ENCODE data around the gene SYNJ2. TPM values are rescaled to one million over a fixed set of nuclear protein-coding genes. Genes with fewer than 3 reads are reported as not detected.
A peak's percentile ranks its signal among the peaks of the same experiment; 100 is the strongest.
"Not testable (repeated sequence)": the region's sequence is repeated elsewhere in the genome, so short reads cannot be mapped to it uniquely, and the experiment has no call there.

The SYNJ2 gene
- 12.6 TPM for polyA plus RNA-seq (2013, experiment 1 of 2)
- 9.9 TPM for polyA plus RNA-seq (2013, experiment 2 of 2)

- H3K9me3 ChIP-seq (ENCODE audit: control insufficient read depth, low read length), result no peaks in the 10 kb centered on the region
- H3K4me1 ChIP-seq (ENCODE audit: control insufficient read depth, insufficient read depth, low read length, poor library complexity, severe bottlenecking), result peaks cover 22% of the 10 kb centered on the region
- H3K36me3 ChIP-seq (ENCODE audit: control insufficient read depth, insufficient read depth, low read length), result no peaks in the 10 kb centered on the region
- H3K27ac ChIP-seq (ENCODE audit: low read depth, low read length, severe bottlenecking), result peak within 1 kb of the TSS; percentile 65
- H3K4me3 ChIP-seq (ENCODE audit: extremely low read depth, insufficient read depth, low read length, poor library complexity, severe bottlenecking), result peak within 1 kb of the TSS; percentile 72
- 2% methylated on average over 50 to 82 of the region's 86 CpGs for WGBS, 2 experiments (ENCODE audit: insufficient coverage in 2 of 2)
Observed at GRCh38 chr6:157981395-157982101, at the start of gene SYNJ2. Gene SYNJ2, plus strand, starts transcription at chr6:157981863. Its CDS starts 99 bp downstream, at chr6:157981962.

DNA sequence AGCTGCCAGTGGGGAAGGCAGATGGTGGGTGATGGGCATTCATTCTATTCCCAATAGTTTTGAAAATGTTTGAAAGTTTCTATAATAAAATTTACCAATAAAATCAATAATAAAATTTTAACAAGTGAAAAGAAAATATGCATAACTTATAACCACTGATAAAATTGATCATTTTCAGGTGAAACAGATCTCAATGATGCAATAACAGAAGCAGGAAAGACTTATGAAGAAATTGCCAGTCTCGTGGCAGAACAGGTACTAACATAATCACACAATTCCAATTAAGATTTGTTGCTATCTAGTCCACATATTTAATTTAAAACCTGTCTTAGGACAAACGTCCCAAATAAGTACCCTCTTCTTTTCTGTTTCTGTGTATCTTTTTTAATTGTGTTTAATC lies 45.9 kb upstream of the SYNJ2 start:
- Histone ChIP-seq H3K27ac (ENCODE audit: low read depth, low read length, severe bottlenecking) (no peak overlapping the region), H3K9me3 (ENCODE audit: control insufficient read depth, low read length) (no peaks in the 10 kb centered on the region)

GRCh38 chr6:157937318-157937717 lies 44.3 kb upstream of the SYNJ2 start:
- 100% methylated on average over 1 of the region's 3 CpGs for WGBS, 2 experiments (ENCODE audit: insufficient coverage in 2 of 2)
- Histone ChIP-seq H3K9me3 (ENCODE audit: control insufficient read depth, low read length) (no peaks in the 10 kb centered on the region), H3K36me3 (ENCODE audit: control insufficient read depth, insufficient read depth, low read length) (peaks cover 89% of the 10 kb centered on the region), H3K4me3 (ENCODE audit: extremely low read depth, insufficient read depth, low read length, poor library complexity, severe bottlenecking) (no peak overlapping the region), H3K4me1 (ENCODE audit: control insufficient read depth, insufficient read depth, low read length, poor library complexity, severe bottlenecking) (no peaks in the 10 kb centered on the region), H3K27ac (ENCODE audit: low read depth, low read length, severe bottlenecking) (no peak overlapping the region)

More for the DNA sequence above, 45.9 kb upstream of the SYNJ2 start:
- WGBS, 2 experiments (ENCODE audit: insufficient coverage in 2 of 2), result 88 to 100% methylated on average over 1 of the region's 2 CpGs
- Histone ChIP-seq H3K4me1 (ENCODE audit: control insufficient read depth, insufficient read depth, low read length, poor library complexity, severe bottlenecking) (no peaks in the 10 kb centered on the region), H3K4me3 (ENCODE audit: extremely low read depth, insufficient read depth, low read length, poor library complexity, severe bottlenecking) (no peak overlapping the region), H3K36me3 (ENCODE audit: control insufficient read depth, insufficient read depth, low read length) (peaks cover 91% of the 10 kb centered on the region)

- H3K4me3 ChIP-seq (ENCODE audit: extremely low read depth, insufficient read depth, low read length, poor library complexity, severe bottlenecking), result no peak overlapping the region
- 96 to 100% methylated on average over 3 to 5 of the region's 6 CpGs for WGBS, 2 experiments (ENCODE audit: insufficient coverage in 2 of 2)
- no peaks in the 10 kb centered on the region for H3K9me3 ChIP-seq (ENCODE audit: control insufficient read depth, low read length)
- no peak overlapping the region for H3K27ac ChIP-seq (ENCODE audit: low read depth, low read length, severe bottlenecking)
- peaks cover 89% of the 10 kb centered on the region for H3K36me3 ChIP-seq (ENCODE audit: control insufficient read depth, insufficient read depth, low read length)
- H3K4me1 ChIP-seq (ENCODE audit: control insufficient read depth, insufficient read depth, low read length, poor library complexity, severe bottlenecking), result no peaks in the 10 kb centered on the region
Observed at GRCh38 chr6:157937916-157938315, 43.7 kb upstream of the SYNJ2 start.

DNA sequence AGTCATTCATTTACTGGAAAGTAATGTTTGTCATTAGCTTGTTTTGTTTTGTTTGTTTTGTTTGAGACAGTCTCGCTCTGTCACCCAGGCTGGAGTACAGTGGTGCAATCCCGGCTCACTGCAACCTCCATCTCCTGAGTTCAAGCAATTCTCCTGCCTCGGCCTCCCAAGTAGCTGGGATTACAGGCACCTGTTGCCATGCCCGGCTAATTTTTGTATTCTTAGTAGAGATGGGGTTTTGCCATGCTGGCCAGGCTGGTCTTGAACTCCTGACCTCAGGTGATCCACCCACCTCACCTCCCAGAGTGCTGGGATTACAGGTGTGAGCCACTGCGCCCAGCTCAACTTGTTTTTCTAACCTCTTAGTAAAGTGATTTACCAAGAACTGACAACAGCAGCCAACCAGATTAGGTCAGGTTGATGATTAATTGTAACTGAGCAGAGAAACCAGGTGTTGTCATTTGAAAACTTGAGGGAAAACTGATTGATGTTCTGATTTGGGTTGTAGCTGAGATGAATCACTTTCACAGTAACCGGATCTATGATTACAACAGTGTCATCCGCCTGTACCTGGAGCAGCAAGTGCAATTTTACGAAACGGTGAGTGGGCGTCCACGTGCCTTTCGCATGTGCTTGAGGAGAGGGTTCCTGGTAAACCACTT lies 41.2 kb upstream of the SYNJ2 start:
- H3K4me3 ChIP-seq (ENCODE audit: extremely low read depth, insufficient read depth, low read length, poor library complexity, severe bottlenecking); H3K4me1 ChIP-seq (ENCODE audit: control insufficient read depth, insufficient read depth, low read length, poor library complexity, severe bottlenecking); H3K9me3 ChIP-seq (ENCODE audit: control insufficient read depth, low read length); H3K27ac ChIP-seq (ENCODE audit: low read depth, low read length, severe bottlenecking): not testable (repeated sequence)
- peaks cover 94% of the 10 kb centered on the region for H3K36me3 ChIP-seq (ENCODE audit: control insufficient read depth, insufficient read depth, low read length)
- 97 to 100% methylated on average over 9 to 10 of the region's 12 CpGs for WGBS, 2 experiments (ENCODE audit: insufficient coverage in 2 of 2)

GRCh38 chr6:157941101-157941863 lies 40.4 kb upstream of the SYNJ2 start:
- Histone ChIP-seq H3K9me3 (ENCODE audit: control insufficient read depth, low read length) (no peaks in the 10 kb centered on the region), H3K36me3 (ENCODE audit: control insufficient read depth, insufficient read depth, low read length) (peaks cover 94% of the 10 kb centered on the region), H3K4me1 (ENCODE audit: control insufficient read depth, insufficient read depth, low read length, poor library complexity, severe bottlenecking) (no peaks in the 10 kb centered on the region), H3K4me3 (ENCODE audit: extremely low read depth, insufficient read depth, low read length, poor library complexity, severe bottlenecking) (no peak overlapping the region), H3K27ac (ENCODE audit: low read depth, low read length, severe bottlenecking) (no peak overlapping the region)
- 94 to 99% methylated on average over 9 of the region's 13 CpGs for WGBS, 2 experiments (ENCODE audit: insufficient coverage in 2 of 2)

DNA sequence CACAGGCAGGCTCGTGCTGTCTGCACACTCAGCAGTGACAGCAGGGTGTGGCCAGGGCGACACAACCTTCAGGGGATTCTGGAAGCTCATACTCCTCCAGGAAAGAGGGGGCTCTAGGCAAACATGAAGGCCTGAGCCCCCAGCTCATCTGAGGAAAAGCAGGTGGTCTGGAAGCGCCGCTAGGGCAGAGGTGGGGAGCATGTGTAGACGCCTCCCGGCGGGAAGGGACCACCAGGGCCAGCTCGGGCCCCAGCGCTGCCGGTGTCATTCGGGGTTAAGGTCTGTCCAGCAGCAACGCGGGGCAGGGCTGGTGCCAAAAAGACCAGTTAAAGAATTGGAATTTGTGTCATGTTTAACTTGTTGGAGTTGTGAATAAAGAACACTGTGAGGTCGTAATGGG lies 39.3 kb upstream of the SYNJ2 start:
- H3K27ac ChIP-seq (ENCODE audit: low read depth, low read length, severe bottlenecking), result no peak overlapping the region
- peaks cover 93% of the 10 kb centered on the region for H3K36me3 ChIP-seq (ENCODE audit: control insufficient read depth, insufficient read depth, low read length)
- H3K9me3 ChIP-seq (ENCODE audit: control insufficient read depth, low read length), result no peaks in the 10 kb centered on the region
- no peak overlapping the region for H3K4me3 ChIP-seq (ENCODE audit: extremely low read depth, insufficient read depth, low read length, poor library complexity, severe bottlenecking)
- H3K4me1 ChIP-seq (ENCODE audit: control insufficient read depth, insufficient read depth, low read length, poor library complexity, severe bottlenecking), result no peaks in the 10 kb centered on the region
- WGBS, 2 experiments (ENCODE audit: insufficient coverage in 2 of 2), result 94 to 95% methylated on average over 13 to 14 of the region's 14 CpGs

DNA sequence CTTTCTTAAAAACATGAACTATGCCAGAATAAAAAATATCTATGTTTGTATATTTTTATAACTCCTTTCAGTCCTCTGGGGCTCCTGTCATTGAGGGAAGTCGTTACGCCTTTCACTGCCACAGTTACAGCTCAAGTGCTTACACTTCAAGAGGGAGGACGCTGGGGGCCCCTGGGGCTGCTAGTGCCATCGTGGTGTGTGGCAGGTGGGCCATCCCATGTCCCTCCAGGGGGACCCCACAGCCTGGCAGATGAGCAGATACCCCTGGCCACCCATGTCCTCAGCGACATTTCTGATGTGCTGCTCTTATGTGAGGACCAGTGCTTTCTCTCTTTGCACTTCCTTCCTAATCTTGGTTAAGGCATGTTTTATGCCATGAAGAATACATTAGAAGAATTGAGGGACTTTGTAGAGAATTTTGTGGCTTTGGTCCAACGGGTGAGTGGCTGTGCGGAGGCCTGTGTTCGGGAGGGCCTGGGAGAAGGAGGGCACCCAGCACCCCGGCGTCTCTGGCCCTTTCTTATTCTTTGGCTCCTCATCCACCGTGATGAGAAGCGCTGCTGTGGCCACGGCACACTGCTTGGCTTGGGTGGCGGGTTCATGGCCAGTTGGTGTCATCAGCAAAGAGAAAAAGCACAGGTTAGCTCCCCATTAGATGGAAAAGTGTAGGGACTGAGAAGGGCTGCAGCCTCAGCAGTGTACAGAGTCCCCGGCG lies 38.3 kb upstream of the SYNJ2 start:
- WGBS, 2 experiments (ENCODE audit: insufficient coverage in 2 of 2), result 96 to 97% methylated on average over 12 to 15 of the region's 16 CpGs
- H3K9me3 ChIP-seq (ENCODE audit: control insufficient read depth, low read length), result no peaks in the 10 kb centered on the region
- no peak overlapping the region for H3K27ac ChIP-seq (ENCODE audit: low read depth, low read length, severe bottlenecking)
- H3K36me3 ChIP-seq (ENCODE audit: control insufficient read depth, insufficient read depth, low read length), result peaks cover 83% of the 10 kb centered on the region
- H3K4me1 ChIP-seq (ENCODE audit: control insufficient read depth, insufficient read depth, low read length, poor library complexity, severe bottlenecking), result no peaks in the 10 kb centered on the region
- no peak overlapping the region for H3K4me3 ChIP-seq (ENCODE audit: extremely low read depth, insufficient read depth, low read length, poor library complexity, severe bottlenecking)

DNA sequence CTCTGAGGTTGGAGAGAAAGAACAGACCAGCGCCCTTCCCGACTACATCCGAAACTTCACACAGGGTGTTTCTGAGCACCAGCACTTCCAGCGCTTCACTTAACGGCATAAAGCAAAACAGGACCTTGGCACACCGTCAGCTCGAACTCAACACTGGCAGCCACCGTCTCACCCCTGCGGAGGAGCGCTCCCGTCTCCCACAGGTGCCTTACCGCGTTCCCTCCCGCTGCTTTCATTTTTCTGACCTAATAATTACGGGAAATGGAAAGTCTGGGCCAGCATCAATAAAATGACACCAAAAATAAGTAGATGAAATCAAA lies 37.7 kb upstream of the SYNJ2 start:
- WGBS, 2 experiments (ENCODE audit: insufficient coverage in 2 of 2), result 91 to 99% methylated on average over 13 to 14 of the region's 15 CpGs
- Histone ChIP-seq H3K27ac (ENCODE audit: low read depth, low read length, severe bottlenecking) (no peak overlapping the region), H3K36me3 (ENCODE audit: control insufficient read depth, insufficient read depth, low read length) (peaks cover 78% of the 10 kb centered on the region), H3K9me3 (ENCODE audit: control insufficient read depth, low read length) (no peaks in the 10 kb centered on the region), H3K4me3 (ENCODE audit: extremely low read depth, insufficient read depth, low read length, poor library complexity, severe bottlenecking) (no peak overlapping the region), H3K4me1 (ENCODE audit: control insufficient read depth, insufficient read depth, low read length, poor library complexity, severe bottlenecking) (no peaks in the 10 kb centered on the region)
